HepG2 (cell line): ENCODE measurements around the gene C11orf24. TPM values are rescaled to one million over a fixed set of nuclear protein-coding genes. Genes with fewer than 3 reads are reported as not detected.

ENCODE experiments used
- ATAC-seq: fragments of 200-7000 bp; cut with Tn5 transposase; 3 replicates; pipeline ENCODE4 v1.9.1; 2020; ENCODE audit warnings: mild to moderate bottlenecking, moderate library complexity
- BruUV-seq: library from RNA; stranded (reverse); fragments of 400-500 nt; replicated peaks from 2 replicates; lab custom pipeline; 2021; lab: Mats Ljungman, UMichigan
- CTCF ChIA-PET: fragments of 300-600 bp; formaldehyde crosslinking; extraction: SDS; loops from one replicate; lab custom pipeline; 2021; ENCODE audit warnings: low total read pairs, inconsistent platforms, low intra/inter-chr PET ratio; lab: Yijun Ruan, JAX
- POLR2A ChIA-PET: fragments of 350-600 bp; sonication (Branson Sonifier 250); formaldehyde crosslinking; loops from one replicate; lab custom pipeline; 2020; ENCODE audit warnings: antibody characterized with exemption, inconsistent platforms; lab: Yijun Ruan, JAX
- DNase-seq: peaks from one replicate; pipeline ENCODE4 v3.0.0-alpha.2; 2015; ENCODE audit warnings: low spot score
- FAIRE-seq: peaks from 3 replicates; lab custom pipeline; 2011; peaks lifted over from hg19 to GRCh38; lab: Jason Lieb, UNC
- H2AFZ ChIP-seq: one replicate; pipeline ENCODE4 v1.6.1; 2011; ENCODE audit warnings: low read length, inconsistent platforms
- H3K27ac ChIP-seq: fragments of 300-600 bp; 3 replicates; pipeline ENCODE4 v1.8.0; 2011; ENCODE audit warnings: mixed run types, mild to moderate bottlenecking, mixed read lengths, low read length, inconsistent platforms; ENCODE audit not compliant: insufficient read depth; ENCODE audit errors: extremely low read length
- H3K27me3 ChIP-seq, 2 experiments: fragments of 200-600 bp in 1 of 2; 2 replicates in 1 of 2; 3 replicates in 1 of 2; pipeline versions ENCODE4 v1.6.0 to v1.8.0; 2011; ENCODE audit warnings: low read length in 2 of 2, mild to moderate bottlenecking in 2 of 2, moderate library complexity in 2 of 2, inconsistent platforms in 1 of 2; ENCODE audit not compliant: insufficient read depth in 2 of 2, control insufficient read depth in 1 of 2
- H3K36me3 ChIP-seq, 2 experiments: fragments of 200-600 bp in 1 of 2; replicated peaks in 1 of 2; 2 replicates in 1 of 2; 3 replicates in 1 of 2; pipeline versions ENCODE4 v1.5.1 to v1.8.0; 2011; ENCODE audit warnings: low read length in 2 of 2, inconsistent platforms in 1 of 2; ENCODE audit not compliant: insufficient read depth in 2 of 2, control insufficient read depth in 1 of 2
- H3K4me1 ChIP-seq: 2 replicates; pipeline ENCODE4 v1.5.1; 2012; ENCODE audit warnings: low read length, inconsistent platforms; ENCODE audit not compliant: insufficient read depth
- H3K4me2 ChIP-seq: 2 replicates; pipeline ENCODE4 v1.6.0; 2011; ENCODE audit warnings: low read depth, low read length, inconsistent platforms
- H3K4me3 ChIP-seq, 3 experiments: fragments of 200-600 bp in 1 of 3; sonication (generic), shearing (Covaris generic) in 1 of 3; replicated peaks in 1 of 3; 2 replicates each; pipeline ENCODE4 v1.5.1; 2011 to 2016; ENCODE audit warnings: low read length in 3 of 3, inconsistent platforms in 2 of 3, low read depth in 2 of 3, mild to moderate bottlenecking in 2 of 3, control low read depth in 1 of 3, mixed read lengths in 1 of 3; ENCODE audit not compliant: insufficient read depth in 1 of 3
- H3K79me2 ChIP-seq: one replicate; pipeline ENCODE4 v1.6.1; 2011; ENCODE audit warnings: low read length, inconsistent platforms; ENCODE audit not compliant: insufficient read depth
- H3K9ac ChIP-seq: 2 replicates; pipeline ENCODE4 v1.6.0; 2011; ENCODE audit warnings: mild to moderate bottlenecking, low read depth, low read length, inconsistent platforms; ENCODE audit not compliant: insufficient read depth
- H3K9me3 ChIP-seq: 2 replicates; pipeline ENCODE4 v1.5.1; 2012; ENCODE audit warnings: mild to moderate bottlenecking, low read length
- H4K20me1 ChIP-seq: 2 replicates; pipeline ENCODE4 v1.6.0; 2011; ENCODE audit warnings: inconsistent platforms, mild to moderate bottlenecking, low read length, moderate library complexity; ENCODE audit not compliant: insufficient read depth
- AGO2 ChIP-seq: fragments of 200-400 bp; formaldehyde crosslinking; optimal IDR thresholded peaks from 2 replicates; pipeline ENCODE3; 2017; ENCODE audit warnings: mild to moderate bottlenecking, low read depth, low read length, moderate library complexity
- EP300 ChIP-seq, 3 experiments: sonication (generic) in 1 of 3; formaldehyde crosslinking in 1 of 3; IDR thresholded peaks; 2 replicates each; pipeline versions ENCODE4 v1.5.1 to v1.6.1; 2011 to 2020; ENCODE audit warnings: low read depth in 2 of 3, low read length in 2 of 3, borderline replicate concordance in 1 of 3, improper control_type of control experiment in 1 of 3, mild to moderate bottlenecking in 1 of 3, missing genetic modification reagents in 1 of 3, moderate library complexity in 1 of 3
- FOSL2 ChIP-seq: sonication (generic); formaldehyde crosslinking; IDR thresholded peaks from 2 replicates; pipeline ENCODE4 v1.4.0; 2020; ENCODE audit warnings: missing genetic modification reagents
- FOXK1 ChIP-seq: sonication (generic); formaldehyde crosslinking; IDR thresholded peaks from 2 replicates; pipeline ENCODE4 v1.4.0; 2020; ENCODE audit warnings: low read depth, missing genetic modification reagents, borderline replicate concordance
- IRF9 ChIP-seq: sonication (generic); formaldehyde crosslinking; IDR thresholded peaks from 2 replicates; pipeline ENCODE4 v1.8.0; 2022; ENCODE audit warnings: missing genetic modification reagents, mild to moderate bottlenecking, borderline replicate concordance
- MAFK ChIP-seq, 2 experiments: IDR thresholded peaks in 1 of 2; conservative IDR thresholded peaks in 1 of 2; 2 replicates each; pipeline ENCODE4 v1.6.1; 2011; ENCODE audit warnings: improper control_type of control experiment in 2 of 2, low read length in 2 of 2
- MAX ChIP-seq: IDR thresholded peaks from 2 replicates; pipeline ENCODE4 v1.6.1; 2012; ENCODE audit warnings: inconsistent platforms
- MED1 ChIP-seq: sonication (generic); formaldehyde crosslinking; IDR thresholded peaks from 2 replicates; pipeline ENCODE4 v1.4.0; 2020; ENCODE audit warnings: missing genetic modification reagents
- MED13 ChIP-seq: sonication (generic); formaldehyde crosslinking; IDR thresholded peaks from 2 replicates; pipeline ENCODE4 v1.5.0; 2020; ENCODE audit warnings: missing genetic modification reagents
- NFE2L1 ChIP-seq: sonication (generic); formaldehyde crosslinking; IDR thresholded peaks from 2 replicates; pipeline ENCODE4 v1.4.0; 2020; ENCODE audit warnings: missing genetic modification reagents, mild to moderate bottlenecking, borderline replicate concordance
- PAXIP1 ChIP-seq: sonication (generic); formaldehyde crosslinking; conservative IDR thresholded peaks from 2 replicates; pipeline ENCODE4 v1.4.0; 2020; ENCODE audit warnings: mild to moderate bottlenecking, missing genetic modification reagents, moderate library complexity
- PPARG ChIP-seq: conservative IDR thresholded peaks from 2 replicates; pipeline ENCODE4 v1.6.1; 2016; ENCODE audit warnings: missing biosample characterization, missing genetic modification reagents
- SALL1 ChIP-seq: sonication (generic); formaldehyde crosslinking; IDR thresholded peaks from 2 replicates; pipeline ENCODE4 v1.8.0; 2022; ENCODE audit warnings: mild to moderate bottlenecking, missing genetic modification reagents
- ZNF44 ChIP-seq: sonication (generic); formaldehyde crosslinking; IDR thresholded peaks from 2 replicates; pipeline ENCODE4 v1.5.1; 2020; ENCODE audit warnings: mild to moderate bottlenecking, missing genetic modification reagents
- ZNF547 ChIP-seq: sonication (generic); formaldehyde crosslinking; IDR thresholded peaks from 2 replicates; pipeline ENCODE4 v1.5.1; 2020; ENCODE audit warnings: mild to moderate bottlenecking, missing genetic modification reagents
- ZNF639 ChIP-seq: conservative IDR thresholded peaks from 2 replicates; pipeline ENCODE4 v1.6.1; 2018; ENCODE audit warnings: missing genetic modification reagents
- ZNF782 ChIP-seq: sonication (generic); formaldehyde crosslinking; IDR thresholded peaks from 2 replicates; pipeline ENCODE4 v1.4.0; 2020; ENCODE audit warnings: missing genetic modification reagents, mild to moderate bottlenecking, borderline replicate concordance
- WGBS: methylation state at CpG from one replicate; pipeline ENCODE4 v1.1.6; 2017; ENCODE audit warnings: low lambda C conversion rate; 5-methylcytosine and 5-hydroxymethylcytosine counted together
- in situ Hi-C: cut with HindIII; loops from 2 replicates; pipeline ENCODE4 v1.10.0; 2017; ENCODE audit warnings: low pct_unique_long_range_greater_than_20kb; ENCODE audit not compliant: extremely low pct_ligation_motif_present
- intact Hi-C: fragments of 100-400 bp; cut with micrococcal nuclease; formaldehyde crosslinking; loops from one replicate; pipeline ENCODE4 v1.10.0; 2022; ENCODE audit not compliant: unreplicated experiment
- polyA plus RNA-seq, 8 experiments: library from polyadenylated mRNA; depleted of rRNA in 3 of 8; stranded (reverse) in 7 of 8; unstranded in 1 of 8; fragments of >200 nt; fragmentation: Illumina TruSeq in 4 of 8; extraction: Trizol in 4 of 8; gene quantifications; 2 replicates each; pipeline versions ENCODE4 v1.2.1 to v1.2.3, GENCODE V29; 2011 to 2016; ENCODE audit warnings: low read depth in 4 of 8, missing spikeins in 1 of 8, mixed read lengths in 1 of 8; ENCODE audit not compliant: insufficient read depth in 1 of 8
- total RNA-seq, 5 experiments: library from RNA; depleted of rRNA; stranded (reverse); fragments of >200 nt; fragmentation: Illumina TruSeq; extraction: Trizol; gene quantifications; 2 replicates each; pipeline ENCODE4 v1.2.3, GENCODE V29; 2016; ENCODE audit warnings: low read depth in 1 of 5

Gene C11orf24
- total and polyA plus RNA-seq, 2 of the 13 experiments (the other 11 are each of a cell fraction or from before 2014, with no cell fraction given), result 52.9 to 55.5 TPM

- 0 out of 2 replicates have a peak, but pooled peaks have one; percentile 28 for TF ChIP-seq PPARG (CRISPR knock-in tag)
- no peak for TF ChIP-seq ZNF44 (CRISPR knock-in tag)
- no peak for TF ChIP-seq ZNF547 (CRISPR knock-in tag)
- TF ChIP-seq MED13, result no peak
- no peak for TF ChIP-seq IRF9 (CRISPR knock-in tag)
Observed at GRCh38 chr11:68303083-68303482, 31.3 kb upstream of the C11orf24 start (continued).

- Histone ChIP-seq H3K4me2 (peak overlapping the region; percentile 51), H3K27me3 (no peaks in the 10 kb centered on the region; a peak in 1 of 5 replicates), H3K9ac (peak overlapping the region; percentile 39; the same call in 1 of the 2 replicates), H3K4me1 (peaks cover 59% of the 10 kb centered on the region), H3K36me3 (peaks cover 2 to 17% of the 10 kb centered on the region in 2 experiments; a peak in 3 of 5 replicates), H4K20me1 (no peaks in the 10 kb centered on the region), H3K27ac (peak overlapping the region; percentile 64), H2AFZ (no peak overlapping the region), H3K9me3 (no peaks in the 10 kb centered on the region), H3K79me2 (peaks cover 31% of the 10 kb centered on the region), H3K4me3 (peak overlapping the region in 1 of 3 experiments; percentile 43; a peak in 1 of 6 replicates)
- in situ Hi-C loops, result no loop called here
- CTCF ChIA-PET, result no interaction called here
- intact Hi-C loops, result no loop called here
- 22% methylated on average over 3 of the region's 7 CpGs for WGBS
- POLR2A ChIA-PET, result interaction anchor here (0.8 to 1.8 kb wide), 4 partner anchors 12 to 86 kb away, joined by 3 to 14 read pairs (median 4); partner anchors contain the start of gene C11orf24
- no TSS peak for BruUV-seq
- no peak for ATAC-seq
- FAIRE-seq, result no peak
- DNase-seq, result peak; percentile 71
- peak; percentile 85 for TF ChIP-seq FOSL2 (CRISPR knock-in tag)
- TF ChIP-seq AGO2, result no peak
- no peak for TF ChIP-seq ZNF639
- TF ChIP-seq FOXK1, result no peak
- peak; percentile 91; the same call in 1 of the 2 replicates for TF ChIP-seq NFE2L1
- peak in 1 of 2 experiments; percentile 54; a peak in 1 of 4 replicates for TF ChIP-seq EP300 (IDR thresholded peaks at IDR 0.05; ENCODE audit: low read depth in 2 of 2, low read length in 2 of 2)
- no peak for TF ChIP-seq EP300 (CRISPR knock-in tag; IDR thresholded peaks at IDR 0.05; ENCODE audit: borderline replicate concordance)
- peak; percentile 41 to 71 for TF ChIP-seq MAFK (conservative IDR thresholded peaks at IDR 0.05 in 1 of 2, IDR thresholded peaks at IDR 0.05 in 1 of 2; ENCODE audit: low read length in 2 of 2)
- peak; percentile 61 for TF ChIP-seq SALL1 (CRISPR knock-in tag)
- peak; percentile 59; the same call in 1 of the 2 replicates for TF ChIP-seq MAX
- no peak for TF ChIP-seq ZNF782 (CRISPR knock-in tag)
- TF ChIP-seq PAXIP1, result peak; percentile 45; the same call in 1 of the 2 replicates
- no peak for TF ChIP-seq MED1 (CRISPR knock-in tag)
Observed at GRCh38 chr11:68302670-68303069, 30.9 kb upstream of the C11orf24 start.
